GM21619 (cell line): ENCODE data around the gene YAF2.

Experiments used
- ATAC-seq: cut with Tn5 transposase; IDR thresholded peaks from one replicate; pipeline ENCODE4 v1.9.1; 2021; ENCODE audit not compliant: unreplicated experiment

Gene YAF2

GRCh38 chr12:42145552-42146215, 92.4 kb downstream of the YAF2 start:
- ATAC-seq, result no peak

- no peak for ATAC-seq
Measured at GRCh38 chr12:42145197-42145549, 92.9 kb downstream of the YAF2 start.

- ATAC-seq, result peak; percentile 92
Measured at GRCh38 chr12:42144408-42145196, 93.4 kb downstream of the YAF2 start, which contains the start of gene GXYLT1. Gene GXYLT1, minus strand, starts transcription at chr12:42144874. Its CDS starts 228 bp downstream, at chr12:42144646.

- ATAC-seq, result no peak
Measured at GRCh38 chr12:42144158-42144407, 94.0 kb downstream of the YAF2 start.

GRCh38 chr12:42143452-42144157, 94.4 kb downstream of the YAF2 start:
- no peak for ATAC-seq

GRCh38 chr12:42141981-42142606, 96.0 kb downstream of the YAF2 start:
- no peak for ATAC-seq

- ATAC-seq, result no peak
Measured at GRCh38 chr12:42140901-42141300, 97.1 kb downstream of the YAF2 start.

- ATAC-seq, result no peak
Measured at GRCh38 chr12:42135259-42135814, 102.7 kb downstream of the YAF2 start.

GRCh38 chr12:42130672-42131402, 107.2 kb downstream of the YAF2 start:
- ATAC-seq, result no peak

GRCh38 chr12:42129595-42130204, 108.3 kb downstream of the YAF2 start:
- no peak for ATAC-seq

- ATAC-seq, result no peak
Measured at GRCh38 chr12:42128888-42129287, 109.2 kb downstream of the YAF2 start.

GRCh38 chr12:42128327-42128726, 109.7 kb downstream of the YAF2 start:
- ATAC-seq, result no peak

GRCh38 chr12:42126963-42127362, 111.1 kb downstream of the YAF2 start:
- ATAC-seq, result no peak

- peak; percentile 38 for ATAC-seq
Measured at GRCh38 chr12:42125388-42125767, 112.7 kb downstream of the YAF2 start.

- peak; percentile 16 for ATAC-seq
Measured at GRCh38 chr12:42124764-42125387, 113.2 kb downstream of the YAF2 start.

GRCh38 chr12:42119085-42119633, 118.9 kb downstream of the YAF2 start:
- ATAC-seq, result no peak

- ATAC-seq, result no peak
Measured at GRCh38 chr12:42118136-42118879, 119.7 kb downstream of the YAF2 start.

GRCh38 chr12:42109031-42109430, 129.0 kb downstream of the YAF2 start:
- no peak for ATAC-seq
